ENCODE results near the gene CYP27C1.

GRCh38 chr2:127149384-127149783 lies 70.7 kb downstream of the CYP27C1 start:
- TF ChIP-seq CTCF (IDR thresholded peaks at IDR 0.05) (no peak), POLR2A (IDR thresholded peaks at IDR 0.05) (no peak)

Measured in adrenal gland (tissue), 5 donors.